GM12872 (cell line): ENCODE data around the gene USP27X.

Source experiments
- CTCF ChIP-seq: IDR thresholded peaks from 3 replicates; pipeline ENCODE4 v1.5.1; 2011; ENCODE audit warnings: low read depth, mild to moderate bottlenecking, low read length, moderate library complexity; ENCODE audit not compliant: insufficient read depth

The USP27X gene

GRCh38 chrX:49862093-49862492 lies 17.2 kb upstream of the USP27X start:
- TF ChIP-seq CTCF = no peak

GRCh38 chrX:49868739-49869138 lies 10.5 kb upstream of the USP27X start:
- TF ChIP-seq CTCF = no peak

GRCh38 chrX:49876750-49877149 lies 2.5 kb upstream of the USP27X start:
- peak; percentile 46; the same call in 1 of the 3 replicates for TF ChIP-seq CTCF

GRCh38 chrX:49877397-49878101 lies 1.7 kb upstream of the USP27X start:
- TF ChIP-seq CTCF = no peak

GRCh38 chrX:49878128-49878833 lies 1.0 kb upstream of the USP27X start:
- TF ChIP-seq CTCF = no peak

- no peak for TF ChIP-seq CTCF
Observed at GRCh38 chrX:49879656-49880277, 483 bp downstream of the USP27X start.

GRCh38 chrX:49880668-49881067 lies 1.4 kb downstream of the USP27X start:
- no peak for TF ChIP-seq CTCF
